GM12892 (cell line): ENCODE results near the gene INPP4B.

Experiments used
- POLR2A ChIP-seq: IDR thresholded peaks from 2 replicates; pipeline ENCODE4 v1.6.1; 2011; ENCODE audit warnings: low read depth, low read length, control low read depth
- POLR2AphosphoS5 ChIP-seq: IDR thresholded peaks from 2 replicates; pipeline ENCODE4 v1.6.1; 2011; ENCODE audit warnings: low read depth, low read length, control low read depth

DNA sequence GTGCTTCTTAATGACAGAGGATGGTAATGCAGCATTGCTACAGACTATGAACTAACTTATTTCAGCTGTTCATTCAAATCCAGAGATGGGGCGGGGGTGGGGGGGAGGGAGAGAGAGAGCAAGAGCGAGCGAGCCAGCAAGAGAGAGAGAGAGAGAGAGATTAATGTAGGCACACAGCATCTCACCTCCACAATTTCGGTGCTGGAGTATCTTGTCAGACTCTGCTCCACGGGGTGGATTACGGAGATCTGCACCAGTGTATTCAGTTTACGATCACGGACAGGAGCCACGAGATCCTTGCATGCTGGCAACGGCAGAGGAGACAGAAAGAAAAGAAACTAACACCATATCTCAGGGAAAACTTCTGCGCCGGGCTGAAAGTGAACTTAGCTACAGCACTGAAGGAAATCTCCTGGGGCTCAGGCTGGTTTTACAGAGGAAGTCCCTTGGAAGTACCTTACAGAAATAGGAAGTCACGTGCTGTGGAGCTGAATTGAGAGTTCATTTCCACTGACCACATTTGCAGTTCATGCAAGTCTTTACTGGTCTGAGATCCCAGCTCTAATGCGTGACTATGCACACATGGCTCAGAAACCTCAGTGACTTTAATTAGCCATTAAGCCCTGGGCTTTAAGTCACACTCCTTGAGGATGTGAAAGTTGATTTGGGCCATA is 440.9 kb downstream of the INPP4B start:
- TF ChIP-seq POLR2A: no peak
- TF ChIP-seq POLR2AphosphoS5: no peak
